H1 (cell line): ENCODE measurements around the gene DRAP1.

Experiments
- EZH2 ChIP-seq: fragments of 200-600 bp; sonication (generic); IDR thresholded peaks from 2 replicates; pipeline ENCODE4 v1.7.1; 2012; ENCODE audit warnings: low read depth, mild to moderate bottlenecking, moderate library complexity, low read length, inconsistent platforms; ENCODE audit not compliant: severe bottlenecking
- JUN ChIP-seq: IDR thresholded peaks from 2 replicates; pipeline ENCODE4 v1.6.1; 2011; ENCODE audit warnings: low read depth, mild to moderate bottlenecking, improper control_type of control experiment, low read length
- KDM1A ChIP-seq: fragments of 200-600, 300-600 bp; sonication (generic); IDR thresholded peaks from 2 replicates; pipeline ENCODE4 v1.7.1; 2016; ENCODE audit warnings: mild to moderate bottlenecking, low read length, borderline replicate concordance
- POLR2A ChIP-seq, 2 experiments: IDR thresholded peaks; 1 replicate in 1 of 2; 2 replicates in 1 of 2; pipeline ENCODE4 v1.6.1; 2011; ENCODE audit warnings: low read depth in 2 of 2, low read length in 2 of 2, mild to moderate bottlenecking in 2 of 2; ENCODE audit errors: control extremely low read depth in 1 of 2
- POLR2AphosphoS5 ChIP-seq: IDR thresholded peaks from 2 replicates; pipeline ENCODE4 v1.6.1; 2011; ENCODE audit warnings: low read depth, low read length
- ZNF274 ChIP-seq: IDR thresholded peaks from 2 replicates; pipeline ENCODE4 v1.7.0; 2012; ENCODE audit warnings: low read length, borderline replicate concordance; ENCODE audit errors: extremely low read depth
- TF ChIP-seq, protein P1 (sequence below): IDR thresholded peaks from 2 replicates; pipeline ENCODE4 v1.6.1; 2012; ENCODE audit warnings: low read length, inconsistent platforms

DNA sequence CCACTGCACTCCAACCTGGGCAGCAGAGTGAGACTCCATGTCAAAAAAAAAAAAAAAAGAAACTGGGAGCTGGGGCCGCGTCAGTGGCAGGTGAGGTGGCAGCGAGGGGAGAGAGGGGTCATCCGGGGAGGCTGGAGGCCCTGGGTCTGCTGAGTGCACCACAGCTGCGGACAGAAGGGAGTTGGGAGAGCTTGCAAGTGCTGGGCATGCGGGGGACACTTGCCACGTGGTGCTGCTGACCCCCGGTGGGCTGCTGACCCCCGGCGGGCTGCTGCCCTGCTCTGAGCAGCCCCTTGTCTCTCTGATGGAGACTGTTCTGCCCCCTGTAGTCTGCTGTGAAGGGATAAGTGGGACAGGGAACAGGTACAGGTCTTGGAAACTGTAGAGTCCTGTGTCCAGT is 2.6 kb downstream of the DRAP1 start:
- no peak for TF ChIP-seq EZH2
- TF ChIP-seq KDM1A: no peak
- TF ChIP-seq POLR2AphosphoS5: no peak
- TF ChIP-seq, protein P1, sequence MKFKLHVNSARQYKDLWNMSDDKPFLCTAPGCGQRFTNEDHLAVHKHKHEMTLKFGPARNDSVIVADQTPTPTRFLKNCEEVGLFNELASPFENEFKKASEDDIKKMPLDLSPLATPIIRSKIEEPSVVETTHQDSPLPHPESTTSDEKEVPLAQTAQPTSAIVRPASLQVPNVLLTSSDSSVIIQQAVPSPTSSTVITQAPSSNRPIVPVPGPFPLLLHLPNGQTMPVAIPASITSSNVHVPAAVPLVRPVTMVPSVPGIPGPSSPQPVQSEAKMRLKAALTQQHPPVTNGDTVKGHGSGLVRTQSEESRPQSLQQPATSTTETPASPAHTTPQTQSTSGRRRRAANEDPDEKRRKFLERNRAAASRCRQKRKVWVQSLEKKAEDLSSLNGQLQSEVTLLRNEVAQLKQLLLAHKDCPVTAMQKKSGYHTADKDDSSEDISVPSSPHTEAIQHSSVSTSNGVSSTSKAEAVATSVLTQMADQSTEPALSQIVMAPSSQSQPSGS: no peak
- no peak for TF ChIP-seq ZNF274
- no peak for TF ChIP-seq JUN
- no peak for TF ChIP-seq POLR2A (IDR thresholded peaks at IDR 0.05; ENCODE audit: control extremely low read depth in 1 of 2, low read depth in 2 of 2, low read length in 2 of 2)
